Fibroblast of pulmonary artery (primary cell): Measurements from ENCODE around the gene GLI1.

Experiments used
- DNase-seq: peaks from one replicate; pipeline ENCODE4 v3.0.0-alpha.2; 2010; ENCODE audit warnings: low read depth
- H3K4me3 ChIP-seq: replicated peaks from 2 replicates; pipeline ENCODE4 v1.5.1; 2011; ENCODE audit warnings: low read depth, mild to moderate bottlenecking, control low read depth, low read length, moderate library complexity
- TF ChIP-seq, protein P1 (sequence below): IDR thresholded peaks from 2 replicates; pipeline ENCODE4 v1.5.1; 2011; ENCODE audit warnings: mild to moderate bottlenecking, control low read depth, low read length, inconsistent platforms; ENCODE audit errors: missing control alignments

Gene GLI1

DNA sequence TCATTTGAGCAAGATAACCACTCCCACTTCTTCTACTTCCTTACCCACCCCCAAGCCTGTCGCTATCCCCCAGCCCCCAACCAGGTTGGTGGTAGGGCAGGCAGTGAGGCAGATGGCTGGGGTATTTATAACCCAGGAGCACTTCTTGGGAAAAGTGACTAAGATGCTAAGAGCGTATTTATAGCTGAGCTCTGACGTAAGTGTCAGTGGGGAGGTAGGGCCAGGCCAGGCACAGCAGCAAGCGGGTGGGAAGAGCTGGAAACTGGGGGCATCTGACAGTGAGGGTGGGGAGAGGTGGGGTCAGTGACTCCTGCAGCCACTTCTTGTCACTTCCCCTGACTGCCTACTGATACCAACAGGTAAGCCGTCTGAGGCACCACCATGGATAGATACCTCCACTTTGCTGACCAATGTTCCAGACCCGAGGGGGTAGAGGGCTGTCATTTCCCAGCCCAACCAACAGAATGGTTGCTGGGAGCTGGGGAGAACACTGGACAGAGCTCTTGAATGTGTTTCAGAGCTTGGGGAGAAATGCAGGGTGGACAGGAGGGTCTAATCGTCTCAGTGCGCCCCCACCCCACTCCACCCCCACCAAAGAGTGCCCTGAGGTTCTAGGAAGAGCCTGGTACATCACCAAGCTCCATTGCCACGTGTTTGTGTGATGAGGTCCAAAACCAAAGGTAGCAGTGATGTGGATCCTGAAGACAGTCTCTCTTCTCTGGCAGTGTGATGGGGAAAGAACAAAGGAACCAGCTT, 7.2 kb upstream of the GLI1 start:
- peak; percentile 87 for DNase-seq
- TF ChIP-seq, protein P1, sequence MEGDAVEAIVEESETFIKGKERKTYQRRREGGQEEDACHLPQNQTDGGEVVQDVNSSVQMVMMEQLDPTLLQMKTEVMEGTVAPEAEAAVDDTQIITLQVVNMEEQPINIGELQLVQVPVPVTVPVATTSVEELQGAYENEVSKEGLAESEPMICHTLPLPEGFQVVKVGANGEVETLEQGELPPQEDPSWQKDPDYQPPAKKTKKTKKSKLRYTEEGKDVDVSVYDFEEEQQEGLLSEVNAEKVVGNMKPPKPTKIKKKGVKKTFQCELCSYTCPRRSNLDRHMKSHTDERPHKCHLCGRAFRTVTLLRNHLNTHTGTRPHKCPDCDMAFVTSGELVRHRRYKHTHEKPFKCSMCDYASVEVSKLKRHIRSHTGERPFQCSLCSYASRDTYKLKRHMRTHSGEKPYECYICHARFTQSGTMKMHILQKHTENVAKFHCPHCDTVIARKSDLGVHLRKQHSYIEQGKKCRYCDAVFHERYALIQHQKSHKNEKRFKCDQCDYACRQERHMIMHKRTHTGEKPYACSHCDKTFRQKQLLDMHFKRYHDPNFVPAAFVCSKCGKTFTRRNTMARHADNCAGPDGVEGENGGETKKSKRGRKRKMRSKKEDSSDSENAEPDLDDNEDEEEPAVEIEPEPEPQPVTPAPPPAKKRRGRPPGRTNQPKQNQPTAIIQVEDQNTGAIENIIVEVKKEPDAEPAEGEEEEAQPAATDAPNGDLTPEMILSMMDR, result no peak
- H3K4me3 ChIP-seq, result no peak overlapping the region

DNA sequence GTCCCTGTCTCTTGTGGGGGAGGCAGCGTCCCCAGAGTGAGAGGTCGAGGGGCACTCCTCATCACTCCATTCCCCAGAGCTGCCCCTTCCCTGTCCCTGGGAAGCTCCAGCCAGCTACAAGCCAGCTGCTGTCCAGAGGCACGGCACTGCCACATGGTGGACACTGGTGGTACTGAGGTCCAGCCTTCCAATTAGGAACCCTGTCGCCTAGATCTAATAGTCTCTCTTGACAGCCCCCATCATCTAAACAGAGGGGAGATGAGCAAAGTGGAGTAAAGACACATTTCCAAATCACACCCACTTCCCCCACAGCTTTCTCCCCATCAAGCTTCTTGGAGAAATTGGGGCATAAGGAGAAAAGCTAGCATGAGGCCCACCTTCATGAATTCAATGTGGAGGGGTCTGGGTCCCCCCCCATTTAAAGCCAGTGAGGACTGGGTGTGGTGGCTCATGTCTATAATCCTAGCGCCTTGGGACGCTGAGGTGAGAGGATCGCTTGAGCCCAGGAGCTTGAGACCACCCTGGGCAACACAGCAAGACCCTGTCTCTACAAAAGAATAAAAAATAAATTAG, 6.6 kb upstream of the GLI1 start:
- peak; percentile 82 for DNase-seq
- no peak overlapping the region for H3K4me3 ChIP-seq
- TF ChIP-seq, protein P1, result no peak

DNA sequence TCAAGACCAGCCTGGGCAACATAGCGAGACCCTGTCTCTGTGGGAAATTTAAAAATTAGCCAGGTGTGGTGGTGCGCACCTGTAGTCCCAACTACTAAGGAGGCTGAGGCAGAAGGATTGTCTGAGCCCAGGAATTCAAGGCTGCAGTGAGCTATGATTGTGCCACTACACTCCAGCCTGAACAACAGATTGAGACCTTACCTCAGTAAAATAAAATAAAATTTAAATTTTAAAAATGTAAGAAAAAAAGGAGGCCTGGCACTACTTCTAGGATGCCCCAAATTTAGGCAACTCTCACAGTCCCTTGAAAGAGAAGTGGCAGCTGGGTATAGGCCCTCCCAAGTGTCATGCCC, 5.4 kb upstream of the GLI1 start:
- TF ChIP-seq, protein P1, result no peak
- DNase-seq, result no peak
- H3K4me3 ChIP-seq, result no peak overlapping the region

DNA sequence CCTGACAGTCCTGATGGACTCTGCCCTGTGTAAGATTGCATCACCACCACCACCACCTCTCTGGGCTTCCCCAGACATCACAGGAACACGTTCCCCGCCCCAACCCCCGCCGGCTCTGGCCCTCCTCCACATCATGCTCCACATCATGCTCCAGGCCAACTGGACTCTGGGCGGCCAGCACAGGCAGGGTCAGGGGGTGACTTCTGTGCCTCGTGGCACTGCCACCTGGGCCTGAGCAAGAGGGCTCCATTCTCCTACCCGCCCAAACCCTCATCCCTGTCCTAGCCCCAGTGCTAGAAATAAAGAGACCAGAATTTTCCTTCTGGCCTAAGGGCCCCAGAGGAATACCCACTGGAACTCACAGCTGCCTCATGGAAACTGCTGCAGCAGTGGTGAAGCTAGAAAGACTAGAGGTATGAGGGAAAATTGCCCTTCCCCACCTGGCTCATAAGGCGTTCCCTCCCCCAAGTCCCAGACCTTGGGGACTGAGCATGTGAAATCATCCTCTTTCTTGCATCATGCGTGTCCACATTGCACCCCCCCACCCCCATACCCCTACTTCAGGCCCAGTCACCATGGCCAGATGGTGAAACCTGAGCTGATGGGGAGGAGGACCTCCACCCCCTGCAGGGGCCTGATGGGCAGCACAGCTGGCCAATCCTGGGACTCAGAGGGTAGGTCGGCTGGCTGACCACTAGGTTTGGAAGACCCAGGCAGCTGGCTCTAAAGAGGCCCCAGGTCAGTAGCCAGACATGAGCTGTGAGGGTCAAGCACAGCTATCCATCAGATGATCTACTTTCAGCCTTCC, 4.8 kb upstream of the GLI1 start, which contains the start of gene INHBE:
Gene INHBE (plus strand): TSS at position 742 of the 808 bp plus-strand sequence. CDS start 230 bp downstream, outside the sequence.
- peak; percentile 73 for DNase-seq
- no peak within 1 kb of the TSS for H3K4me3 ChIP-seq
- TF ChIP-seq, protein P1, result no peak

DNA sequence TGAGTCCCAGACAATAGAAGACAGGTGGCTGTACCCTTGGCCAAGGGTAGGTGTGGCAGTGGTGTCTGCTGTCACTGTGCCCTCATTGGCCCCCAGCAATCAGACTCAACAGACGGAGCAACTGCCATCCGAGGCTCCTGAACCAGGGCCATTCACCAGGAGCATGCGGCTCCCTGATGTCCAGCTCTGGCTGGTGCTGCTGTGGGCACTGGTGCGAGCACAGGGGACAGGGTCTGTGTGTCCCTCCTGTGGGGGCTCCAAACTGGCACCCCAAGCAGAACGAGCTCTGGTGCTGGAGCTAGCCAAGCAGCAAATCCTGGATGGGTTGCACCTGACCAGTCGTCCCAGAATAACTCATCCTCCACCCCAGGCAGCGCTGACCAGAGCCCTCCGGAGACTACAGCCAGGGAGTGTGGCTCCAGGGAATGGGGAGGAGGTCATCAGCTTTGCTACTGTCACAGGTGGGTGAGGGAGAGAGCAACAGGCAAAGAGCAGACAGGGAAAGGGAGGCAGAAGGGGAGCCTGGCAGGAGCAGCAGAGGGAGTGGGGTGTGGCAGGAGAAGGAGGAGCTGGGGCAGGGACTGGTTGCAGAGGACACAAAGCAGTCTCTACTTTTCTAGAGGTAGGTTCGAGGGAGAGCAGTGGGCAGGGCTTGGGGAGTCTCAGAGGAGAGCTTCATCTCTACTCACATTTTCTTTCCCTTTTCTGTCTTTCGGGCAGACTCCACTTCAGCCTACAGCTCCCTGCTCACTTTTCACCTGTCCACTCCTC, 4.0 kb upstream of the GLI1 start:
- TF ChIP-seq, protein P1, result no peak
- DNase-seq, result no peak
- H3K4me3 ChIP-seq, result no peak overlapping the region

DNA sequence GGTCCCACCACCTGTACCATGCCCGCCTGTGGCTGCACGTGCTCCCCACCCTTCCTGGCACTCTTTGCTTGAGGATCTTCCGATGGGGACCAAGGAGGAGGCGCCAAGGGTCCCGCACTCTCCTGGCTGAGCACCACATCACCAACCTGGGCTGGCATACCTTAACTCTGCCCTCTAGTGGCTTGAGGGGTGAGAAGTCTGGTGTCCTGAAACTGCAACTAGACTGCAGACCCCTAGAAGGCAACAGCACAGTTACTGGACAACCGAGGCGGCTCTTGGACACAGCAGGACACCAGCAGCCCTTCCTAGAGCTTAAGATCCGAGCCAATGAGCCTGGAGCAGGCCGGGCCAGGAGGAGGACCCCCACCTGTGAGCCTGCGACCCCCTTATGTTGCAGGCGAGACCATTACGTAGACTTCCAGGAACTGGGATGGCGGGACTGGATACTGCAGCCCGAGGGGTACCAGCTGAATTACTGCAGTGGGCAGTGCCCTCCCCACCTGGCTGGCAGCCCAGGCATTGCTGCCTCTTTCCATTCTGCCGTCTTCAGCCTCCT, 3.4 kb upstream of the GLI1 start:
- peak; percentile 47 for DNase-seq
- TF ChIP-seq, protein P1, result peak; percentile 70
- no peak overlapping the region for H3K4me3 ChIP-seq
